ENCODE measurements around the gene SH2D5. TPM values are rescaled to one million over a fixed set of nuclear protein-coding genes. Genes with fewer than 3 reads are reported as not detected.
"Not testable (repeated sequence)": the region's sequence is repeated elsewhere in the genome, so short reads cannot be mapped to it uniquely, and the experiment has no call there.

The SH2D5 gene
- total RNA-seq, 1 donor from 2014 or later: not detected

DNA sequence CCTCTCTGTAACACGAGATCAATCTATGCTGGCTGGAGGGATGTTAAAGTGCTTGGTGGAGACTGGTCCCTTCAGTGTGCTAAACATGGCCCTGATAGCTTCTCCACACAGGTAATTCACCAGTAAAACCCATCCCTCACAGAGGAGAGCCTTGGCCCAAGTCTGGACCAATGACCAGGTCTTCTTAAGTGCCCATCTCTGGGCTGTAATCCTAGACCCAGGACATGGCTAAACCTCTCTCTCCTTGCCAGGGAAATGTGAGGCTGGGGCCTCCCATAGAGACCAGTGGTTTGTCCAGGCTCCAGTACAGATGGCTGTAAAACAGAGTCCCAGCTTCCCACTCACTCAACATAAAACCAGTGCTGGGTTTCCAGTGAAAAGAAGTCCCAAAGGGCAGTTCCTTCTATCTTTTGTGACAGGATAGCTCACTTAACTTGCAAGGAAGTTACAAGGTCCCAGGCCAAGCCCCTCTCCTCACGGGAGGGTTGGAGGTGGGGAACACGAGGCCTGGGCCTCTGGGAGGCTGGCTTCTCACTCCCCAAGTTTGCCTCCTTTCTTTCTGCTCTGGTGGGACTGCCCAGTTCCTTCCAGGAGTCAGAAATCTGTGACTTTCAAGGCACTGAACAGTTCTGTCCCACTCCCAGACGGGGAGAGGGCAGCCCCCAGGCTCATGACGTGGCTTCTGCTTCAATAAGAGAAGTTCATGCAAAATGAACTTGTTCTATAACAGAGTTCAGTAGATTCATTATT is 12.5 kb downstream of the SH2D5 start:
- DNase-seq (ENCODE audit: missing footprints) (no peak), ATAC-seq (no peak)
- intact Hi-C loops (cut with DNase I): no loop called here

DNA sequence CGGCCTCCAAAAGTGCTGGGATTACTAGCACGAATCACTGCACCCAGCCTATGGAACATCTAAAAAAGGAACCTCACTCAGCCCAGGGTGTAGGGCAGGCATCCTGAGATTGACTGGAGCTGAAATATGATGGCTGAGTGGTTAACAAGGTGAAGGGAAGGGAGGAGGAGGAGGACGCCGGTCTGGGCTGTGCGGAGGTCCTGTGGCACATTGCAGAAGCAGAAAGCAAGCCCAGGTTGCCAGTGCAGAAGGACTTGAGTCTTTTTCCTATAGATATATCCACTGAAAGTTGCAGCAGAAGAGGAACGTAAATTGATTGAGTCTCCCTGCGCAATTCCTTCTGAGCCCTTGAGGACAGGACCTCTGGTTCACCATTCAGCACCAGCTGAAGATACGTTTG is 13.2 kb downstream of the SH2D5 start:
- intact Hi-C loops (cut with DNase I): no loop called here
- ATAC-seq (no peak), DNase-seq (ENCODE audit: missing footprints) (no peak)

DNA sequence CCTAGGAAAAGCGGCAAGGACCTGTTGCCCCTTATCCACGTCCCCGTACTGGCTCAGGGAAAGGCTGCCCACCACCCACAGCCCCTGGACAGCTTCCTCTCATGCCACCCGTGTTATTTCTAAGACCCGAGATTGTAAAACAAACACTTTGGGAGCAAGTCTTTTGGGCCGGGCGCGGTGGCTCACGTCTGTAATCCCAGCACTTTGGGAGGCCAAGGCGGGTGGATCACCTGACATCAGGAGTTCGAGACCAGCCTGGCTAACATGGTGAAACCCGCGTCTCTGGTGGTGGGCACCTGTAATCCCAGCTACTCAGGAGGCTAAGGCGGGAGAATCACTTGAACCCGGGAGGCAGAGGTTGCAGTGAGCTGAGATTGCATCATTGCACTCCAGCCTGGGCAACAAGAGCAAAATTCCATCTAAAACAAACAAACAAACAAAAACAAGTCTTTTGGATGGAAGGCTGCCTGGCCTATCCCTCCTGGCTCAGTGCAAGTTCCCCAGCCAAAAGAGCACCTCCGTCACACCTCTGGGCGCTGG is 14.1 kb downstream of the SH2D5 start:
- ATAC-seq; DNase-seq (ENCODE audit: missing footprints); intact Hi-C loops (cut with DNase I): not testable (repeated sequence)

DNA sequence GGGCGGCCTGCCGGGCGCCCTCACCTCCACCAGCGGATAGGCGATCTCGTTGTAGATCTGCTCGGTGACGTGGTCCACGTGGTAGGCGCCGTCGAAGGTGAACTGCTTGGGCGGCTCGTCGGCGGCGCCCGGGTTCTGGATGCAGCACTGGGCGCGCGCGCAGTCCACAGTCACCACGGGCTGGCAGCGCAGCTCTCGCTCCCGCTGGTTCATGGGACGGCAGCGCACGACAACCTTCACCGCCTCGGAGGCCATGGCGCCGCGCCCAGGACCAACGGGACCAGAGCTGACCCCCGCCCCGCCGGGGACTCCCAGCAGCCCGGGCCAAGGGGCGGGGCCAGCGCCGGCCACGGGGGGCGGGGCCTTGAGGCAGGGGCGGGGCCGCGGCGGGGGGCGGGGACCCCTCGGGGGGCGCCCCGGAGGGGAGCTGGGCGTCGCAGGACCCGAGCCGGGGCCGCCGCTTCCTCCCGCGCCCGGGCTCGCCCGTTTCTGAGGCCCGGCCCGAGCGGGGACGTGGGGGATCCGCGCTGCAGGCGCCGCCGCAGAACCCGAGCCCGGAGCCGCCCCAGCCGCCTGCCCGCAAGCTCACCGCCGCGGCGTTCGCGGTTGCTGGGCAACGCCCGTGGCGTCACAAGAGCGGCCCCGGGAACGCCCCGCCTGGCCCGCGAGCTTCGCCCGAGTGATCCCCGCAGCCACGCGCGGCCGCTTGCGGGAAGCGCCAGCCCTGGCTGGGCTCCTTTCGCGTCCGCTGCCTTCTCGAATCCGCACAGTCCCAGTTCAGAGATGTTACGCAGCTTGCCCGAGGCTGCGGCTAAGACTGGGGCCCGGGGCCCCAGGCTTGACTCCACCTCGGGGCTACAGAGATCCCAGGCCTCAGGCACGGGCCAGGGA is 14.8 kb downstream of the SH2D5 start, which contains the start of gene KIF17:
TSS of gene KIF17 (minus strand) at position 556 of the 891 bp plus-strand sequence. CDS start at position 255, 301 bp downstream.
- peak; percentile 91 for DNase-seq (ENCODE audit: missing footprints)
- ATAC-seq: peak; percentile 80
- intact Hi-C loops (cut with DNase I): no loop called here

DNA sequence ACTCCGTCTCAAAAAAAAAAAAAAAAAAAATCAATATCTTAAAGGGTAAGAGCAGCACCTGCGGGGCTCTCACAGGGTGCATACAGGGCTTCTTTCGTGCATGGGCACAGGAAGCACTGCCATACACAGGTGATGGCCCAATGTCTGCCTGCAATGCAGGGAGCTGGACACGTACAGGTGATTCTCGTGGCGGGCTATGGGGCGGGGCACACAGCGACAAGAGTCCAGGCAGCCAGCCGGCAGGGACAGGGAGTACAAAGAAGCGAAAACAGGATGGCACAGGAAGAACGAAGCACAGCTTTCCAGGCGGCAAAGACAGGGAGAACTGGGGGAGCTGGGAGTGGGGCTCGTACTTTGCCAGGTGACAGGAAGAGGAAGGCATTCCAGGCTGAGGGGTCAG is 16.3 kb downstream of the SH2D5 start:
- DNase-seq (ENCODE audit: missing footprints) (no peak), ATAC-seq (no peak)
- intact Hi-C loops (cut with DNase I): no loop called here

DNA sequence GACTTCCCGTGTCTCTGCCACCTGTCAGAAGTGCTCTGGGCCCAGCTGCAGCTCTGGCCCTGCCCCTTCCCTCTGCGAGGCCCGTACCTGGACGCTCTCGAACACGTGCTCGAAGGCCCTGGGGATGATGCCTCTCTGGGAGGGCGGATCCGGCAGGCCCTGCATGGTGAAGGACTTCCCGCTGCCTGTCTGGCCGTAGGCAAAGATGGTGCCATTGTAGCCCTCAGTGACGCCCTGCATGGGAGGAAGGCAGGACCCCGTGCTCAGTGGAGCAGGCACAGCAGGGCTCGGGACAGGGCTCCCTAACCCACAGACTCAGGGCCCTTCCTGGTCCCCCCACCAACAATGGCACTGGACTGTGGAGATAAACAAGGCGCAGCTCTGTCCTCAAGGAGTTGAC is 17.1 kb downstream of the SH2D5 start:
- no peak for DNase-seq (ENCODE audit: missing footprints)
- ATAC-seq: no peak
- intact Hi-C loops (cut with DNase I): no loop called here

DNA sequence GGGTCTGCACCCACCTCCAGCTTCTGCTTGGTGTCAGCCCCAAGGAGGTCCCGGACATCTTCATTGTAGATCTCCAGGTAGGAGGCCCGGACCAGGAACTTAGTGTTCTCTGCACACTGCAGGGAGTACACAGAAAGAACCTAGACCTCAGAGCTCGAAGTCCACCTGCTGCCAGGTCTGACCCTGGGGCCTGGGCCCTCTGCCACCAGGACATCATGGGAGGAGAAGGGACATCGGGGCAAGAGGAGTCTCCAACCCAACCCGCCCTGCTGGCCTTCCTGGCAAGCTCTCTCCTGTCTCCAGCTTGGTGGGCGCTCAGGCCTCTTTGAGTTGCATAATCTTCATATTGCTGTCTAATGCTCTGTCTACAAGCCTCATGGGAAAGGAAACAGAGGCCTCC is 19.1 kb downstream of the SH2D5 start:
- ATAC-seq (no peak), DNase-seq (ENCODE audit: missing footprints) (no peak)
- intact Hi-C loops (cut with DNase I): no loop called here

DNA sequence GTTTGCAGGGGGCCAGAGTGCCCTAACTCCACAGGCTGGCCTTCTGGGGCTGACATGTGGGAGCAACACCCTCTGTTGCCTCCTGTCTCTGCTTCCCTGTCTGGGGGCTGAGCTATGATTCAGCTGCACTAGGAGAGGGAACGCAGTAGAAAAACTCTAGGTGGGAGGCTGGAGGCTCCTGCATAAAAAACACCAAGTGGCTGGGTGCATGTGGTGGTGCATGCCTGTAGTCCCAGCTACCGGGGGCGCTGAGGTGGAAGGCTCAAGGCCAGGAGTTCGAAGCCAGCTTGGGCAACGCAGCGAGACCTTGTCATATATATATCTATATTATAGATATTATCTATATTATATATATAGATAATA is 20.3 kb downstream of the SH2D5 start:
- intact Hi-C loops (cut with DNase I): no loop called here
- no peak for ATAC-seq
- no peak for DNase-seq (ENCODE audit: missing footprints)

DNA sequence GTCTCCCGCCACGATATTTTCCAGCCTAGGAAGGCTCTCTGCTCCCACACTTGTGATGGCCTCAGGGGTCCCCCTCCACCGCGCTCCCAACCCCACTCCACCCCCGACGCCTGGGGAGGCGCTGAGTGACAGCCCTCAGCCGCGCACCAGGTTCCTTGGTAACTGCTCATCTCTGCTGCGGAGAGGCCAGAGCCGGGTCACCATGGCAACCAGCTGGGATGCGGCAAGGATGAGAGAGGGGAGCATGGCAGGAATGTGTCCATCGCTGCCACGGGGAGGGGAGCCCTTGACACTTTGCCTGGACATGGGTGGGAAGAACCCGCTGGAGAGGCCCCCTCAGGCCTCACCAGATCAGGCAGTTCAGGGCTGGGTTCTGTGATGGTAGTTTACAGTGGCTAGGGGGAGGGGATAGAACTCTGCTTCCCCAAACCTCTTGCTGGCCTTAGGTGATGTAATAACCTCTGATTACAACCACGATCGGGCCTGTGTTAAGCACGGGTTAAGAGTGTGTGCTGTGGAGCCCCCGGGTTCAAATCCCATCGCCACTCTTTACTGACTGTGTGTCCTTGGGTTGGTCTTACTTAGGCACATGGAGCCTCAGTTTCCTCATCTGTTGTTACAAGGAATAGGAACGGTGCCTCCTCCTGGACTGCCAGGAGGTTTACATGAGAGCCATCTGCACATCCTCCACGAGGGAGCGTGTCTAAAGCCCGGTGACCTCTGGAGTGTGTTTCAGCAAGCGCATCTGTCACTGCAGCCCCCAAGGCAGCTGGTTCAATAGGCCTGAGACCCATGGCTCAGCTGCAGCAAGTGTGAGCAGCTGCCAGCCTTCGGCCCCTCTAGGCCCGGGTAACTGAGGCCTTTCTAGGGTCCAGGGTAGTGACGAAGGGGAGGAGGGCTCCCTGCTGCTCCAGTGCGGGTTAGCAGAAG is 21.0 kb downstream of the SH2D5 start:
- DNase-seq (ENCODE audit: missing footprints) (no peak), ATAC-seq (no peak)
- intact Hi-C loops (cut with DNase I): no loop called here

DNA sequence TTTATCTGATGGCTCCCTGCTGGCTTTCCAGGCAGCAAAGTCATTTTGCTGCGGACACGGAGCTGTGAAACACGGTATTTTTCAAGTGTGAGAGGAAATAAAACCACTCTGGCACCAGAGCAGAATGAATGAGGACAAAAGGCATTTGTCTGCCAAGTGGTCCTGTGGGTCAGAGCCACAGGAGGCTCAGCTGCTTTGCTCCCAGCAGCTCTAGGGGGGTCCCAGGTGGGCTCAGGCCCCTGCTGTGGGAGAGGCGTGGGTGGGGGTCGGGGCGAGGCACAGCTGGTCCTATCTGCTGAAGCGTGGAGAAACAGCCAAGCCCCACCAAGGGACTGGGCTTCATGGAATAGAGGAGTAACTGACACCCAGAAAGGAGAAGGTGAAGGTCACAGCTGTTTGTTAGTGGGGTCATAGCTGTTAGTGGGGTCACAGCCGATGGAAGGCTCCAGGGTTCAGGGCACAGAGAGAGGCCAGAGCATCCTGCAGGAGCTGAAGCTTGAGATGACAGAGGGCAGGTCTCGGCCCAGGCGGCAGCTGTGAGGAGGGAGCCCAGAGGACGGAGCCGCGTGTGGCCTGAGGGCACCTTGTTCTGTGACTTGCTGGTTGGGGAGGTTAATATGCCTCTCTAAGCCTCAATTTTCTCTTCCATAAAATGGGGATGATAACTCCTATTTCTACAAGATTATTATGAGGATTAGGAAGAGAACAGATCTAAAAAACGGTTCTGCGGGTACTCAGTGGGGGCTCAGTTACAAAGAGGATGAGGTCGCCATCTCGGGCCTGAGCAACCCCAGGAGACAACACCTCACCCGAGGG is 21.8 kb downstream of the SH2D5 start:
- ATAC-seq: no peak
- intact Hi-C loops (cut with DNase I): no loop called here
- peak; percentile 14 for DNase-seq (ENCODE audit: missing footprints)

DNA sequence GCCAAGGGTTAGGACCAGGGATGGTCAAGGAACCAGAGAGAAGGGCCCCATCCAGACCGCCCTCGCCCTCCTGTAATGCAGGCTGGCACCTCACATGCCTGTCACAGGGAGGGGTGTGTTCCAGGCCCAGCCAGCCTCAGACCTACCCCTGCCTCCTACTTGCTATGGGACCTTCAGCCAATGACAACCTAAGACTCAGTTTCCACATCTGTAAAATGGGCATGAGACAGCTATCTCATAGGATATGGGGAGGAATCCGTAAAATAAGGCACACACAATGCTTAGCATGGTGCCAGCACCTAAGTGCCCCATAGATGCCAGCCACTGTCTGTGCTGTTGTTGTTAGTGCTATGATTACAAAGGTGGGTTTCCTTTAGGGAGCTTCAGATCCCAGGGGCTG is 22.6 kb downstream of the SH2D5 start:
- intact Hi-C loops (cut with DNase I): no loop called here
- DNase-seq (ENCODE audit: missing footprints): peak; percentile 51
- ATAC-seq: no peak

DNA sequence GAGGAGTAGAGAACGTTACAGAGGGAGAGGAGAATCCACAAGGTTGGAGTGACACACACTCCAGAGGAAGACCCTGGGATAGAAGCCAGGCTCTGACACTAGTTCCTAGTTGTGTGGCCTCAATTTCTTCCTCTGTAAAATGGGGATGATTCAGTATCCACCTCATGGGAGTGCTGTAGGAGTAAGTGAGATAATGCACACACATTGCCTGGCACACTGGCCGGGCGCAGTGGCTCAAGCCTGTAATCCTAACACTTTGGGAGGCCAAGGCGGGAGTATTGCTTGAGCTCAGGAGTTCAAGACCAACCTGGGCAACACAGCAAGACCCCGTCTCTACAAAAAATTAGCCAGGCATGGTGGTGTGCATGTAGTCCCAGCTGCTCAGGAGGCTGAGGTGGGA is 23.6 kb downstream of the SH2D5 start:
- ATAC-seq (no peak), DNase-seq (ENCODE audit: missing footprints) (peak; percentile 37)
- intact Hi-C loops (cut with DNase I): no loop called here

DNA sequence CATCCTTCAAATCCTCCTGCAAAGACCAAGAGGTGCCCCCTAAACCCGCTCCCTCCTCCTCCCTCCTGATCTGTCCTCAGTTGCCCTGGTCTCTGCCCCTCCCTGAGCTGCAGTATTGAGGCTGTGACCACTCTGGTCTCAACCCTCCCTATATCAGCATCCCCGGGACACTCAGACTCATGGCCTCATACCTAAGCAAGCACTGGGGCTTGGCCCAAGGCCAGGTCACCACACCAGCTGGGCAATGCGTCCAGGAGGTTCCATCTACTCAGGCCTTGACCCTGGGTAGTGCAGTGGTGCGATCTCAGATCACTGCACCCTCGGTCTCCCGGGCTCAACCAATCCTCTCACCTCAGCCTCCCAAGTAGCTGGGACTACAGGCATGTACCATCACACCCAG is 24.4 kb downstream of the SH2D5 start:
- intact Hi-C loops (cut with DNase I): no loop called here
- ATAC-seq: no peak

DNA sequence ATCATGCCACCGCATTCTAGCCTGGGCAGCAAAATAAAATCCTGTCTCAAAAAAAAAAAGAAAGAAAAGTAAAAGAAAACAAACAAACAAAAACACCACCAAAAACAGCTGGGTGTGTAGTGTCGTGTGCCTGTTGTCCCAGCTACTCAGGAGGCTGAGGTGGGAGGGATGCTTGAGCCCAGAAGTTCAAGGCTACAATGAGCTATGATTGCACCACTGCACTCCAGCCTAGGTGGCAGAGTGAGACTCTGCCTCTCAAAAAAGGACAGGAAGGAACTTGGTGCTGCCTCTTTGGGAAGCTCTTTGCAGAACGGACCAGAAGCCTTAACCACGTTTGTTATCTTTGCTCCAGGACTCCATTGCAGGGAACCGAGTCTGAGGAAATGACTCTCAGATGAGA is 25.7 kb downstream of the SH2D5 start:
- DNase-seq (ENCODE audit: missing footprints) (peak; percentile 1), ATAC-seq (no peak)
- intact Hi-C loops (cut with DNase I): no loop called here

More for the DNA sequence above, 24.4 kb downstream of the SH2D5 start:
- peak; percentile 66 for DNase-seq (ENCODE audit: missing footprints)

DNA sequence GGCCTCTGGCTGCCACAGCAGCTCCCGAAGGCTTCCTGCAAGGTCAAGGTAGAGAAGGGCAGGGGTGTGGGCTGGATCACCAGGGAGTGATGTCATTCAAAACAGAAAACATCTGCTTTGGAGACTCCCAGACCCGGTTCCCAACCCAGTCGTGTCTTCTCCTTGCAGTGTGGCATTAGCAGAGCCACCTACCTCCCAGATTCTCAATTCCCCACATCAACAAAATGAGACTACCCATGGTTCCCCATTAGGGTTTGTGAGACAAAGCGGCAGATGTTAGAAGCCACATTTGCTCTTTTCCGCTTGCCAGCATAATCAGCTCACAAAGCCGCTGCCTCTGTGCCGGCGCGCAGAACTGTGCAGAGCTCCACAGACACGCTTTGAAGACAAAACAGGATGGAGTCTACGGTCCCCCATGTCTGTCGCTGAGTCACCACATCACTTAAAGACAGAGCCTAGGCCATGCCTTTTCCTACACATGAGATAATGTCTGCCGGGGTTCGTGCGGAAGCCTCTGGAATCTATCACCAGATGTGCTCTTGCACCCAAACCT is 27.2 kb downstream of the SH2D5 start:
- peak; percentile 46 for DNase-seq (ENCODE audit: missing footprints)
- no peak for ATAC-seq
- intact Hi-C loops (cut with DNase I): no loop called here

DNA sequence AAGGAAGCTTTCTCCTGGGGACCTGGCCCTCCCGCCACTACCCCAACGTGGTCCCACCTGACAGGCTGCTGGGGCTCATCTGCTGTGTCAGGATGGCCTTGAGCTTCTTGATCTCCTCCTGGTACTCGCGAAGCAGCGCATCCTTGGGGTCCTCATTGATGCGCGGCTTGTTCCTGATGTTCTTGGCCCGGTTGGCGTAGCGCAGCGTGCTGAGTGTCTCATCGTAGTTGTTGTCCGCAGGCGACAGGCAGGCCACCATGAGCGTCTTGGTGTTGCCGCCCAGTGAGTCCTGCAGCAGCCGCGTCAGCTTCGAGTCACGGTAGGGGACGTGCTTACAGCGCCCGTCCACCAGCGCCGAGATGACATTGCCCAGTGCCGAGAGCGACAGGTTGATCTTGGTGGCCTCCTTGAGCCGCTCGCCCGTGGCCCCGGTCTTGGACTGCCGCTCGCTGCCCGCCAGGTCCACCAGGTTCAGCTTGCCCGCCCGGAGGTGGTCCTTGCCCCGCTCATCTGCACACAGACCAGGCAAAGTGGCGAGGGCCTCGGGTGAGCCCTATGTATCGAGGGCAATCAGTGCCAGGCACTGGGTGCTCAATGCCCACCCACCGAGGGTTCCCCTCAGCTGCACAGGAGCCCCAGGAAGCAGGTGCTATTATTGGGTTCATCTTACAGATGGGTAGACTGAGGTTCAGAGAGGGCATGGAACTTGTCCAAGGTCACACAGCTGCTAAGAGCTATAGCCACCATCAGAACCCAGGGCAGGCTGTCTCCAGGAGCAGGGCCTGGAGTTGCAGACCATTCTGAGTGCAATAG is 27.9 kb downstream of the SH2D5 start:
- DNase-seq (ENCODE audit: missing footprints) (peak; percentile 62), ATAC-seq (no peak)
- intact Hi-C loops (cut with DNase I): no loop called here

All from Right ventricle myocardium inferior (tissue), 1 donor.